T-helper 9 cell (primary cell): ENCODE measurements around the gene CACTIN.
A peak's percentile ranks its signal among the peaks of the same experiment; 100 is the strongest.
"Not testable (repeated sequence)": the region's sequence is repeated elsewhere in the genome, so short reads cannot be mapped to it uniquely, and the experiment has no call there.

Experiments used
- DNase-seq: peaks from one replicate; pipeline ENCODE4 v3.0.0-alpha.2; 2020
- total RNA-seq, 2 donors: gene quantifications; one replicate each; lab custom pipeline; 2026; lab: John Stamatoyannopoulos, UW

CACTIN gene
- 60.1 to 70.9 reads per million in 2 donors for total RNA-seq

GRCh38 chr19:3626473-3627350 is at the start of gene CACTIN:
TSS of gene CACTIN (minus strand) at chr19:3626790. CDS start at chr19:3626762, 28 bp downstream.
- peak; percentile 98 for DNase-seq

- DNase-seq: no peak
Measured at GRCh38 chr19:3674784-3675543, 48.4 kb upstream of the CACTIN start.

- no peak for DNase-seq
Measured at GRCh38 chr19:3673506-3674439, 47.2 kb upstream of the CACTIN start.

GRCh38 chr19:3672993-3673392 is 46.4 kb upstream of the CACTIN start:
- DNase-seq: no peak

- DNase-seq: no peak
Measured at GRCh38 chr19:3672575-3672948, 46.0 kb upstream of the CACTIN start.

GRCh38 chr19:3671680-3672574 is 45.3 kb upstream of the CACTIN start:
- DNase-seq: no peak

- DNase-seq: no peak
Measured at GRCh38 chr19:3670796-3671679, 44.4 kb upstream of the CACTIN start.

GRCh38 chr19:3669947-3670795 is 43.6 kb upstream of the CACTIN start:
- no peak for DNase-seq

- DNase-seq: no peak
Measured at GRCh38 chr19:3669082-3669946, 42.7 kb upstream of the CACTIN start.

GRCh38 chr19:3668331-3669081 is 41.9 kb upstream of the CACTIN start:
- DNase-seq: no peak

- no peak for DNase-seq
Measured at GRCh38 chr19:3667766-3668165, 41.2 kb upstream of the CACTIN start.

GRCh38 chr19:3667037-3667638 is 40.5 kb upstream of the CACTIN start:
- no peak for DNase-seq

GRCh38 chr19:3666545-3666856 is 39.9 kb upstream of the CACTIN start:
- not testable (repeated sequence) for DNase-seq

- peak; percentile 77 for DNase-seq
Measured at GRCh38 chr19:3665681-3666544, 39.3 kb upstream of the CACTIN start.

GRCh38 chr19:3664879-3665642 is 38.5 kb upstream of the CACTIN start:
- no peak for DNase-seq

GRCh38 chr19:3663838-3664237 is 37.2 kb upstream of the CACTIN start:
- no peak for DNase-seq
